ENCODE results near the gene PATJ. TPM values are rescaled to one million over a fixed set of nuclear protein-coding genes. Genes with fewer than 3 reads are reported as not detected.
A peak's percentile ranks its signal among the peaks of the same experiment; 100 is the strongest.

PATJ gene
- total and polyA plus RNA-seq, 8 donors = 14.8 to 45.4 (median 27.9) TPM

DNA sequence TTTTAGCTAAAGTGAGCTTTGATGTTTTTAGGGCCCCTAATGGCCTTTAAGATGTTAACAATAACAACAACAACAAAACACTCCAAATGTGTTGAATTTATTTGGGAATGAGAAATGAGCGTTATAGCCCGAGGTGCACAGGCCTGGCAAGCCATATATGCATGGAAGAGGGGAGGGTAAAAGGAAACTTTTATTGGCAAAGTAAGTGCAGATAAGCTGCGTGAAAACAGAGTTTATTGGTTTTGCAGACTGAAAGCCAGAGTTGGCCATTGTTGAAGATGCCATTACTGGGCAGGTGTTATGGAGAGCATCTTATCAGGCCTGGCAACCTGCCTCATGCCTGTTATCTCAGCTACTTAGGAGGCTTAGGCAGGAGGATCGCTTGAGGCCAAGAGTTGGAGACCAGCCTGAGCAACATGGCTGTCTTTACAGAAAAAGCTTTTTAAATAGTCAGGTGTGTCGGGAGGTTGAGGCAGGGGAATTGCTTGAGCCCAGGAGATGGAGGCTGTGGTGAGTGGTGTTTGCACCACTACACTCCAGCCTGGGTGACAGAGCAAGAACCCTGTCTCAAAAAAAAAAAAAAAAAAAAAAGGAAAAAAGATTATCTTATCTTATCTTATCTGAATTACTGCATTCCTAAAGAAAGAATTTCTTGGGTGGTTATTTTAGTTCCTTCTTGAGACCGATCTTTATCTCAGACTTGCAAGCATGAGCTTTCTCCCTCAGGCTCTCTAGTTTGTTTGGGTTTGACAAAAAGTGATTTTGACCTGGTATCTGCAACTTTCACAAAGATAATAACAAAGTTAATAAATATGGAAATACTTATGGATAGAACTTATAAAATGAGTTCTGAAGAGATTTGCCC, 1.7 kb downstream of the PATJ start:
- no peaks in the 10 kb centered on the region for H3K36me3 ChIP-seq
- H3K4me1 ChIP-seq = peaks cover 0 to 19% (median 10%) of the 10 kb centered on the region in 3 donors
- no peak for TF ChIP-seq CTCF (IDR thresholded peaks at IDR 0.05)
- no peak for ATAC-seq
- H3K9me3 ChIP-seq = no peaks in the 10 kb centered on the region
- H3K27ac ChIP-seq = peak overlapping the region in 2 of 4 donors; percentile 93 to 95
- FAIRE-seq = no peak
- intact Hi-C loops (cut with DNase I) = no loop called here
- no peaks in the 10 kb centered on the region for H3K27me3 ChIP-seq
- peak overlapping the region in 2 of 4 donors; percentile 81 to 97 for H3K4me3 ChIP-seq
- WGBS, 2 donors = 47 to 51% methylated on average over 6 of the region's 6 CpGs
- no peak for DNase-seq

GRCh38 chr1:61746813-61747212, 4.5 kb downstream of the PATJ start:
- H3K4me3 ChIP-seq = no peak overlapping the region
- no peaks in the 10 kb centered on the region for H3K9me3 ChIP-seq
- no peaks in the 10 kb centered on the region for H3K36me3 ChIP-seq
- no peak for TF ChIP-seq CTCF (IDR thresholded peaks at IDR 0.05)
- DNase-seq = no peak
- WGBS, 2 donors = 3 to 9% methylated on average over 1 of the region's 1 CpG
- H3K27me3 ChIP-seq = no peaks in the 10 kb centered on the region
- no peak for FAIRE-seq
- intact Hi-C loops (cut with DNase I) = no loop called here
- no peak for ATAC-seq
- no peak overlapping the region for H3K27ac ChIP-seq
- peaks cover 0 to 19% (median 10%) of the 10 kb centered on the region in 3 donors for H3K4me1 ChIP-seq

DNA sequence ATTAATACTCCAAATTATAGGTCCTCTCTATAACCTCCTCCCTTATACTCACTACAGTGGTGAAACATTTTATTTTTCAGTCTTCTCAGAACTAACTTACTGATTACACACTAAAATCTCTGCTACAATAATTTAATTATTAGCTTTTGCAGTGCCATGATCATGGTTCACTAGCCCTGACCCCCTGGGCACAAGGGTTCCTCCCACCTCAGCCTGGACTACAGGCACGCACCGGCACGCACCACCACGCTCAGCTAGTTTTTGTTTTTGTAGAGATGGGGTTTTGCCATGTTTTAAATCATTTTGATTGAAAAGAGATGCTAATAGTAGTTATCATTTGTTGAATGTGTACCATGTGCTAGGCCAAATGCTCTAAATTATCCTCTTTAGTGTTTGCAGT, 6.3 kb downstream of the PATJ start:
- DNase-seq = no peak
- TF ChIP-seq CTCF (IDR thresholded peaks at IDR 0.05) = no peak
- H3K4me1 ChIP-seq = peaks cover 9 to 31% (median 21%) of the 10 kb centered on the region in 3 donors

DNA sequence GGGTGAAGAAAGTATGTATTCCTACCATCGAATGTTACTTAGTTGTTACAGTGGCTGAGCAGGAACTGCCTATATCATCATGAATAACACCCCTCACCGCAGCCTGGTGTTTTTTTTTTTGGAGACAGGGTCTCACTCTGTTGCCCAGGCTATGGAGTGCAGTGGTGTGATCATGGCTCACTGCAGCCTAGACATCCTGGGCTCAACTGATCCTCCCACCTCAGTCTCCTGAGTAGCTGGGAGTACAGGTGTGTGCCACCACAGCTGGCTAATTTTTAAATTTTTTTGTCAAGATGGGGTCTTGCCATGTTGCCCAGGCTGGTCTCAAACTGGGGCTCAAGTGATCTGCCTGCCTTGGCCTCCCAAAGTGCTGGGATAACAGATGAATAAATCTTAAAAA, 7.3 kb downstream of the PATJ start:
- intact Hi-C loops (cut with DNase I) = no loop called here
- H3K4me1 ChIP-seq = peaks cover 9 to 27% (median 21%) of the 10 kb centered on the region in 3 donors
- H3K27ac ChIP-seq = no peak overlapping the region
- no peak overlapping the region for H3K4me3 ChIP-seq
- H3K27me3 ChIP-seq = no peaks in the 10 kb centered on the region
- no peaks in the 10 kb centered on the region for H3K36me3 ChIP-seq
- no peak for ATAC-seq
- DNase-seq = no peak
- no peak for FAIRE-seq
- WGBS, 2 donors = 91 to 99% methylated on average over 2 of the region's 2 CpGs
- H3K9me3 ChIP-seq = no peaks in the 10 kb centered on the region
- no peak for TF ChIP-seq CTCF (IDR thresholded peaks at IDR 0.05)

More for the DNA sequence above, 6.3 kb downstream of the PATJ start:
- H3K9me3 ChIP-seq = no peaks in the 10 kb centered on the region
- H3K27me3 ChIP-seq = no peaks in the 10 kb centered on the region
- no peaks in the 10 kb centered on the region for H3K36me3 ChIP-seq
- H3K4me3 ChIP-seq = no peak overlapping the region
- FAIRE-seq (no peak), ATAC-seq (no peak)
- WGBS, 2 donors = 96 to 100% methylated on average over 4 of the region's 4 CpGs
- no peak overlapping the region for H3K27ac ChIP-seq
- intact Hi-C loops (cut with DNase I) = no loop called here

DNA sequence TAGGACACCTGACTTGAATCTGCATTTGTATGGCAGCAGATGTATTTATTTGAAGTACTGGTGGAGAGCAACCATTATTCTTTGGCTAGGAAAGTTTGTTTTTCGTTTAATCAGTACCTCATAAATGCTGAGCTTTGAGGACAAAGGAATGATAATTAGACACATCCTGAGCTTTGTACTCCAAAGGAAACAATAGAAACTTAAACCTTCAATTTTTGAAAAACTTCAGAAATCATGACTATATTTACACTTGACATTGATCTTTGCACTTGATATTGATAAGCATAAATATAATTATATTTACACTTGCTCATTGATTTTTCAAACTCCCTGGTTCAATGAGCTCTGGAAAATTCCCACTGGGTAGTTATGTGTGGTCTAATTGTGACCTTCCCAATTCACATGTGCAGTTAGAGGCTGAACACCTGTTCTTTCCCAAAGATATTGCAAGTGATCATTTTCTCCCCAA, 10.7 kb downstream of the PATJ start:
- WGBS, 2 donors = 6 to 12% methylated on average over 1 of the region's 1 CpG

More for the DNA sequence above, 10.7 kb downstream of the PATJ start:
- Histone ChIP-seq H3K4me1 (peaks cover 9 to 12% (median 11%) of the 10 kb centered on the region in 3 donors), H3K4me3 (no peak overlapping the region), H3K27me3 (no peaks in the 10 kb centered on the region), H3K27ac (peak overlapping the region in 1 of 4 donors; percentile 10), H3K36me3 (no peaks in the 10 kb centered on the region), H3K9me3 (no peaks in the 10 kb centered on the region)
- intact Hi-C loops (cut with DNase I) = no loop called here
- peak in 3 of 4 donors; percentile 27 to 68 (median 54) for ATAC-seq
- no peak for DNase-seq
- no peak for TF ChIP-seq CTCF (IDR thresholded peaks at IDR 0.05)
- no peak for FAIRE-seq
